ENCODE data around the gene OR13C4.

GRCh38 chr9:104564358-104564757, 37.3 kb upstream of the OR13C4 start:
- TF ChIP-seq ZNF138 (CRISPR knock-in tag; conservative IDR thresholded peaks at IDR 0.05) (no peak), PRDM15 (CRISPR knock-in tag; IDR thresholded peaks at IDR 0.05) (no peak), CTCF (IDR thresholded peaks at IDR 0.05) (no peak), CREB1 (CRISPR knock-in tag; IDR thresholded peaks at IDR 0.05) (no peak), SMAD3 (CRISPR knock-in tag; IDR thresholded peaks at IDR 0.05; ENCODE audit: borderline replicate concordance) (no peak), SP1 (CRISPR knock-in tag; conservative IDR thresholded peaks at IDR 0.05) (no peak), ETV6 (CRISPR knock-in tag; IDR thresholded peaks at IDR 0.05) (no peak), NFYB (CRISPR knock-in tag; conservative IDR thresholded peaks at IDR 0.05; ENCODE audit: low read depth) (no peak)
- TF ChIP-seq, protein P1, sequence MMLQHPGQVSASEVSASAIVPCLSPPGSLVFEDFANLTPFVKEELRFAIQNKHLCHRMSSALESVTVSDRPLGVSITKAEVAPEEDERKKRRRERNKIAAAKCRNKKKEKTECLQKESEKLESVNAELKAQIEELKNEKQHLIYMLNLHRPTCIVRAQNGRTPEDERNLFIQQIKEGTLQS (CRISPR knock-in tag; conservative IDR thresholded peaks at IDR 0.05): no peak
- TF ChIP-seq, protein P2, sequence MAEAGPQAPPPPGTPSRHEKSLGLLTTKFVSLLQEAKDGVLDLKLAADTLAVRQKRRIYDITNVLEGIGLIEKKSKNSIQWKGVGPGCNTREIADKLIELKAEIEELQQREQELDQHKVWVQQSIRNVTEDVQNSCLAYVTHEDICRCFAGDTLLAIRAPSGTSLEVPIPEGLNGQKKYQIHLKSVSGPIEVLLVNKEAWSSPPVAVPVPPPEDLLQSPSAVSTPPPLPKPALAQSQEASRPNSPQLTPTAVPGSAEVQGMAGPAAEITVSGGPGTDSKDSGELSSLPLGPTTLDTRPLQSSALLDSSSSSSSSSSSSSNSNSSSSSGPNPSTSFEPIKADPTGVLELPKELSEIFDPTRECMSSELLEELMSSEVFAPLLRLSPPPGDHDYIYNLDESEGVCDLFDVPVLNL (CRISPR knock-in tag; IDR thresholded peaks at IDR 0.05; ENCODE audit: borderline replicate concordance, low read depth): no peak
- TF ChIP-seq, protein P3, sequence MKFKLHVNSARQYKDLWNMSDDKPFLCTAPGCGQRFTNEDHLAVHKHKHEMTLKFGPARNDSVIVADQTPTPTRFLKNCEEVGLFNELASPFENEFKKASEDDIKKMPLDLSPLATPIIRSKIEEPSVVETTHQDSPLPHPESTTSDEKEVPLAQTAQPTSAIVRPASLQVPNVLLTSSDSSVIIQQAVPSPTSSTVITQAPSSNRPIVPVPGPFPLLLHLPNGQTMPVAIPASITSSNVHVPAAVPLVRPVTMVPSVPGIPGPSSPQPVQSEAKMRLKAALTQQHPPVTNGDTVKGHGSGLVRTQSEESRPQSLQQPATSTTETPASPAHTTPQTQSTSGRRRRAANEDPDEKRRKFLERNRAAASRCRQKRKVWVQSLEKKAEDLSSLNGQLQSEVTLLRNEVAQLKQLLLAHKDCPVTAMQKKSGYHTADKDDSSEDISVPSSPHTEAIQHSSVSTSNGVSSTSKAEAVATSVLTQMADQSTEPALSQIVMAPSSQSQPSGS (CRISPR knock-in tag; IDR thresholded peaks at IDR 0.05; ENCODE audit: borderline replicate concordance, low read depth): no peak
- TF ChIP-seq, protein P4, sequence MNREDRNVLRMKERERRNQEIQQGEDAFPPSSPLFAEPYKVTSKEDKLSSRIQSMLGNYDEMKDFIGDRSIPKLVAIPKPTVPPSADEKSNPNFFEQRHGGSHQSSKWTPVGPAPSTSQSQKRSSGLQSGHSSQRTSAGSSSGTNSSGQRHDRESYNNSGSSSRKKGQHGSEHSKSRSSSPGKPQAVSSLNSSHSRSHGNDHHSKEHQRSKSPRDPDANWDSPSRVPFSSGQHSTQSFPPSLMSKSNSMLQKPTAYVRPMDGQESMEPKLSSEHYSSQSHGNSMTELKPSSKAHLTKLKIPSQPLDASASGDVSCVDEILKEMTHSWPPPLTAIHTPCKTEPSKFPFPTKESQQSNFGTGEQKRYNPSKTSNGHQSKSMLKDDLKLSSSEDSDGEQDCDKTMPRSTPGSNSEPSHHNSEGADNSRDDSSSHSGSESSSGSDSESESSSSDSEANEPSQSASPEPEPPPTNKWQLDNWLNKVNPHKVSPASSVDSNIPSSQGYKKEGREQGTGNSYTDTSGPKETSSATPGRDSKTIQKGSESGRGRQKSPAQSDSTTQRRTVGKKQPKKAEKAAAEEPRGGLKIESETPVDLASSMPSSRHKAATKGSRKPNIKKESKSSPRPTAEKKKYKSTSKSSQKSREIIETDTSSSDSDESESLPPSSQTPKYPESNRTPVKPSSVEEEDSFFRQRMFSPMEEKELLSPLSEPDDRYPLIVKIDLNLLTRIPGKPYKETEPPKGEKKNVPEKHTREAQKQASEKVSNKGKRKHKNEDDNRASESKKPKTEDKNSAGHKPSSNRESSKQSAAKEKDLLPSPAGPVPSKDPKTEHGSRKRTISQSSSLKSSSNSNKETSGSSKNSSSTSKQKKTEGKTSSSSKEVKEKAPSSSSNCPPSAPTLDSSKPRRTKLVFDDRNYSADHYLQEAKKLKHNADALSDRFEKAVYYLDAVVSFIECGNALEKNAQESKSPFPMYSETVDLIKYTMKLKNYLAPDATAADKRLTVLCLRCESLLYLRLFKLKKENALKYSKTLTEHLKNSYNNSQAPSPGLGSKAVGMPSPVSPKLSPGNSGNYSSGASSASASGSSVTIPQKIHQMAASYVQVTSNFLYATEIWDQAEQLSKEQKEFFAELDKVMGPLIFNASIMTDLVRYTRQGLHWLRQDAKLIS (CRISPR knock-in tag; IDR thresholded peaks at IDR 0.05; ENCODE audit: borderline replicate concordance): no peak

Data from WTC11 (cell line).